T-helper 2 cell treated with Interferon-gamma antibody and Interleukin-4, amounts not matched to agents 5 μg/mL and 100 μg/mL, for 36 hours (primary cell): ENCODE data around the gene DPYSL4.

Experiments used
- DNase-seq: peaks from one replicate; pipeline ENCODE4 v3.0.0; 2021; ENCODE audit warnings: low spot score
- H3K27ac Mint-ChIP-seq: one replicate; pipeline ENCODE4 v1.8.0; 2021; ENCODE audit warnings: mild to moderate bottlenecking, mixed read lengths
- H3K27me3 Mint-ChIP-seq: one replicate; pipeline ENCODE4 v1.8.0; 2021; ENCODE audit warnings: low read depth, mixed read lengths
- H3K36me3 Mint-ChIP-seq: one replicate; pipeline ENCODE4 v1.8.0; 2021; ENCODE audit warnings: low read depth, mixed read lengths
- H3K4me1 Mint-ChIP-seq: one replicate; pipeline ENCODE4 v1.8.0; 2021; ENCODE audit warnings: low read depth, mixed read lengths
- H3K4me3 Mint-ChIP-seq: one replicate; pipeline ENCODE4 v1.8.0; 2022; ENCODE audit warnings: mild to moderate bottlenecking, moderate library complexity, mixed read lengths
- H3K9me3 Mint-ChIP-seq: one replicate; pipeline ENCODE4 v1.8.0; 2021; ENCODE audit warnings: mixed read lengths

Gene DPYSL4

DNA sequence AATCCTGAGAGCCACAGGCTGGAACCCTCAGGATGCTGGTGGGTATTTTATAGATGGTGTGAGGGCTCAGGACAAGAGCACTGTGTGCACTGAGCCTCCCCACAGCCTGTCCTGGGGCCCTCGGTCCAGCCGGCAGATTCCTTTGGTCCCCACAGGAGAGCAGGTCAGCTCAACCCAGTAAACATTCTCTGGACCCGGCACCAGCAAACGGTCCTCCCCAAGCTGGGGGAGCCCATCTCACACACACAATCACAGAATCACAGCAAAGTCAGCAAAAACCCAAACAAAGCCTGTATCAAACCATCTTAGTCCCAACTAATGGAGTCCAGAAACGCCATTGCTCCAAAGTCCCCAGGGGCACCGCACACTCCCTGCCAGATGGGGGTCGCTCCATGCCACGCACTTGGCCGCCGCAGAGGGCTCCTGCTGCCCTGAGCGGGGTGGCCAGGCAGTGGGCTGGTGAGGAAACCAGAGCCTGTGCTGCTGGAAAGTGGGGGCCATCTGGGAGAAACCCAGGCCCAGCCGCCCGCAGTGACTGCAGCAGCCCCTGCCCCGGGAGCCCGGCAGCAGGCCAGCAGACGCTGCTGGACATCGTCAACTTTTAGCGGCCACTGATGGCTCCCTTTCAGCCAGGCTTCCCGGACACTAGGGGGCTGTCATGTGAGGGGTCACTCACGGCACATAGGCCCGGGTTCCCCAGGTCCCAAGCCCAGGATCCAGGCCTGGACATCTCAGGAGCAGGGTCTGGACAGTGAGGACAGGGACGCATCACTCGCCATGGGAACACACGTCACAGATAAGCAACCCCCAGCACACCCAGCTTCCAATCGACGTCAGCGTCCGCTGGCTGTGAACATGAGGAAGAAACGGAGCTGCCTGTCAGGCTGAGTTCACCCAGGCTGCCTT, 52.6 kb downstream of the DPYSL4 start:
- no peak overlapping the region for H3K4me3 Mint-ChIP-seq

GRCh38 chr10:132240156-132240555, 53.4 kb downstream of the DPYSL4 start:
- no peaks in the 10 kb centered on the region for H3K36me3 Mint-ChIP-seq
- H3K27me3 Mint-ChIP-seq, result no peaks in the 10 kb centered on the region
- H3K4me3 Mint-ChIP-seq, result no peak overlapping the region
- no peaks in the 10 kb centered on the region for H3K4me1 Mint-ChIP-seq
- no peak overlapping the region for H3K27ac Mint-ChIP-seq
- no peak for DNase-seq
- no peaks in the 10 kb centered on the region for H3K9me3 Mint-ChIP-seq

More for the DNA sequence above, 52.6 kb downstream of the DPYSL4 start:
- Mint-ChIP-seq H3K4me1 (no peaks in the 10 kb centered on the region), H3K27me3 (no peaks in the 10 kb centered on the region), H3K9me3 (no peaks in the 10 kb centered on the region), H3K27ac (no peak overlapping the region), H3K36me3 (no peaks in the 10 kb centered on the region)
- no peak for DNase-seq

DNA sequence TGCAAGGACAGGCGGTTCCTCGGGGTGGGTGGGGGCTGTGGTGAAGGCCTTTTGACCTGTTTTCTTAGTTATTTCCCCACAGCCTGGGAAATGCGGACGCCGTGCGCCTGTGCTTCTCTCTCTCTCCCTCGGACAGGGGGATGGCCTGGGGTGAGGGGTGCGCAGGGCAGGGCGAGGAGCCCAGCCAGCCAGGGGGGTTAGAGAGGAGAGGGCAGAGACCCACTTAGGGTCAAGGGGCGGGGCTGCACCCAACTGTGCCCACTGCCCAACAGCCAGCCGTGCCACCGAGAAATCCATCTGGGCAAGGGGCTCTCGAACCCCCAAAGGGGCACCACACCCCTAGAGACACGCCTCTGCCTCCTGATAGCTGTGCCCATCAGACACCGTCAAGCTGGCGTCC, 53.8 kb downstream of the DPYSL4 start:
- H3K4me1 Mint-ChIP-seq, result no peaks in the 10 kb centered on the region
- H3K36me3 Mint-ChIP-seq, result no peaks in the 10 kb centered on the region
- no peaks in the 10 kb centered on the region for H3K27me3 Mint-ChIP-seq
- DNase-seq, result no peak
- H3K4me3 Mint-ChIP-seq, result no peak overlapping the region
- H3K27ac Mint-ChIP-seq, result no peak overlapping the region
- no peaks in the 10 kb centered on the region for H3K9me3 Mint-ChIP-seq

DNA sequence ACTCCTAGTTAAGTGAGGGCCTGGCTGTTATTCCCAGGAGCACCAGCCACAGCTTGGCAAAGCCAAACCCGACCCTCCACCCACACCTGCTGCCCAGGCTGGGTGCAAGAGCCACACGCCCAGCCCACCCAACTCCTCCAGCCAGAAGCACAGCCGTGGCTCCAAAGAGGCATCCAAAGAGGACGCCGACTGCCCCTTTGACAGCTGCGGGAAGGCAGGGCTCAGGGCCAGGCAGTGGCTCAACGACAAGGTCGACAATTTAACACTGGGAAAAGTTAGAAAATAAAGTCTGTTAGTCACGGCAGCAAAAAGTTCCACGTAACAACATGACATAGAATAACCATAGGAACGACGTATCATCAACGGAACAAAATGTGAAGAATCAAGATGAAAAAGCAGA, 54.3 kb downstream of the DPYSL4 start:
- no peak for DNase-seq

GRCh38 chr10:132241496-132241895, 54.7 kb downstream of the DPYSL4 start:
- no peaks in the 10 kb centered on the region for H3K9me3 Mint-ChIP-seq
- no peaks in the 10 kb centered on the region for H3K27me3 Mint-ChIP-seq
- H3K36me3 Mint-ChIP-seq, result no peaks in the 10 kb centered on the region

More for the DNA sequence above, 54.3 kb downstream of the DPYSL4 start:
- no peaks in the 10 kb centered on the region for H3K4me1 Mint-ChIP-seq
- H3K9me3 Mint-ChIP-seq, result no peaks in the 10 kb centered on the region
- H3K27me3 Mint-ChIP-seq, result no peaks in the 10 kb centered on the region
- no peak overlapping the region for H3K4me3 Mint-ChIP-seq
- H3K27ac Mint-ChIP-seq, result no peak overlapping the region
- H3K36me3 Mint-ChIP-seq, result no peaks in the 10 kb centered on the region

GRCh38 chr10:132242103-132242840, 55.5 kb downstream of the DPYSL4 start:
- no peaks in the 10 kb centered on the region for H3K36me3 Mint-ChIP-seq
- no peak overlapping the region for H3K27ac Mint-ChIP-seq
- H3K4me3 Mint-ChIP-seq, result no peak overlapping the region
- no peak for DNase-seq
- H3K27me3 Mint-ChIP-seq, result no peaks in the 10 kb centered on the region
- no peaks in the 10 kb centered on the region for H3K4me1 Mint-ChIP-seq
- no peaks in the 10 kb centered on the region for H3K9me3 Mint-ChIP-seq

More at GRCh38 chr10:132241496-132241895, 54.7 kb downstream of the DPYSL4 start:
- Mint-ChIP-seq H3K4me1 (no peaks in the 10 kb centered on the region), H3K27ac (no peak overlapping the region), H3K4me3 (no peak overlapping the region)
- no peak for DNase-seq

- no peaks in the 10 kb centered on the region for H3K27me3 Mint-ChIP-seq
- no peaks in the 10 kb centered on the region for H3K4me1 Mint-ChIP-seq
- no peaks in the 10 kb centered on the region for H3K9me3 Mint-ChIP-seq
- no peak overlapping the region for H3K27ac Mint-ChIP-seq
- no peak overlapping the region for H3K4me3 Mint-ChIP-seq
- H3K36me3 Mint-ChIP-seq, result no peaks in the 10 kb centered on the region
- DNase-seq, result no peak
Observed at GRCh38 chr10:132243141-132243540, 56.4 kb downstream of the DPYSL4 start.

DNA sequence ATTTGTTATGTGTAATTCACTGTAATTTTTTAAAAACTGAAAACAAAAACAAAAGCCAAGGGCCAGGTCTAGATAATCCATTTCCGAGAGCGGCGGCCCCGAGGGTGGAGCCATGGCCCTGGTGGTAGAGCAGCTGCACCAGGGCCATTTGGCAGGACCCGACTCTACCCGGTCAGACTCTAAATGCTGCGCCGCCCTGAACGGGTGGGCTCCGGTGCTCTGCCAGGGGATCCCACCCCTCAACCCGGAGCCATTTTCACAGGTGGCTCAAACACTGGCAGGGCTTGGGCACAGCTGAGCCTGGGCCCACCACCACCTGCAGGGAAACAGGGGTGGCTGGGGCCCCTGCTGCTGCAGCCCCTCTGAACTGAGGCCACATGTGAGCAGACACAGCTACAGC, 56.9 kb downstream of the DPYSL4 start:
- no peaks in the 10 kb centered on the region for H3K36me3 Mint-ChIP-seq
- H3K27me3 Mint-ChIP-seq, result no peaks in the 10 kb centered on the region
- DNase-seq, result no peak
- no peak overlapping the region for H3K4me3 Mint-ChIP-seq
- no peaks in the 10 kb centered on the region for H3K4me1 Mint-ChIP-seq
- H3K9me3 Mint-ChIP-seq, result no peaks in the 10 kb centered on the region
- H3K27ac Mint-ChIP-seq, result no peak overlapping the region

- H3K9me3 Mint-ChIP-seq, result no peaks in the 10 kb centered on the region
- no peak for DNase-seq
- no peak overlapping the region for H3K4me3 Mint-ChIP-seq
- no peak overlapping the region for H3K27ac Mint-ChIP-seq
- no peaks in the 10 kb centered on the region for H3K36me3 Mint-ChIP-seq
- H3K27me3 Mint-ChIP-seq, result no peaks in the 10 kb centered on the region
- H3K4me1 Mint-ChIP-seq, result no peaks in the 10 kb centered on the region
Observed at GRCh38 chr10:132245056-132245455, 58.3 kb downstream of the DPYSL4 start.

DNA sequence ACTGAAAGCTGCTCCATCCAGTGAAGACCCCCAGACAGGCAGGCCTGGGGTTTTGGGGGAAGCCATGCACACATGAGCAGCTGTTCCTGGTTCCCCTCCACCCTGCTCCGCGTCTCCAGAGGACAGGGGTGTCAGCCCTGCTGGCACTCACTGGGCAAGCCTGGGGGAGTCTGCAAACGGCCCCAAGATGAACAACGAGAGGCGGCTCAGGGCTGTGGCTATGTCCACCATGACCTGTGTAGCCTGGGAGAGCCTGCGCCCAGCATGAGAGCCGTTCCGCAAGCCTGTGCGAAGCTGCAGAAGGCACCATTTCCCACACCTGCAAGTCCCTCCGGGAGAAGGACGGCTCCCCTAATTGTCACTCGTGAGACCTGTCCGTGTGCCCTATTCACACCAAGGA, 59.5 kb downstream of the DPYSL4 start:
- Mint-ChIP-seq H3K4me1 (no peaks in the 10 kb centered on the region), H3K9me3 (no peaks in the 10 kb centered on the region), H3K27me3 (no peaks in the 10 kb centered on the region), H3K4me3 (no peak overlapping the region), H3K36me3 (no peaks in the 10 kb centered on the region), H3K27ac (no peak overlapping the region)
- no peak for DNase-seq

GRCh38 chr10:132247943-132248342, 61.2 kb downstream of the DPYSL4 start:
- H3K27ac Mint-ChIP-seq, result no peak overlapping the region
- no peaks in the 10 kb centered on the region for H3K4me1 Mint-ChIP-seq
- H3K27me3 Mint-ChIP-seq, result no peaks in the 10 kb centered on the region
- H3K4me3 Mint-ChIP-seq, result no peak overlapping the region
- H3K9me3 Mint-ChIP-seq, result no peaks in the 10 kb centered on the region
- H3K36me3 Mint-ChIP-seq, result no peaks in the 10 kb centered on the region
- DNase-seq, result no peak

- Mint-ChIP-seq H3K27ac (no peak overlapping the region), H3K36me3 (no peaks in the 10 kb centered on the region), H3K27me3 (no peaks in the 10 kb centered on the region), H3K4me3 (no peak overlapping the region), H3K9me3 (no peaks in the 10 kb centered on the region), H3K4me1 (no peaks in the 10 kb centered on the region)
- DNase-seq, result no peak
Observed at GRCh38 chr10:132248455-132249225, 61.9 kb downstream of the DPYSL4 start.

- Mint-ChIP-seq H3K9me3 (no peaks in the 10 kb centered on the region), H3K27me3 (no peaks in the 10 kb centered on the region), H3K27ac (no peak overlapping the region), H3K36me3 (no peaks in the 10 kb centered on the region), H3K4me3 (no peak overlapping the region), H3K4me1 (no peaks in the 10 kb centered on the region)
- no peak for DNase-seq
Observed at GRCh38 chr10:132249226-132249724, 62.5 kb downstream of the DPYSL4 start.
